Measurements from ENCODE around the gene DCX. TPM values are rescaled to one million over a fixed set of nuclear protein-coding genes. Genes with fewer than 3 reads are reported as not detected.

The DCX gene
- total and polyA plus RNA-seq, 4 donors, result 0.01 to 1.6 TPM; not detected in 2

GRCh38 chrX:111372086-111372485 lies 39.9 kb downstream of the DCX start:
- no peaks in the 10 kb centered on the region for H3K4me1 ChIP-seq (ENCODE audit: control insufficient read depth in 5 of 5, insufficient read depth in 5 of 5, low read length in 5 of 5)
- ATAC-seq (ENCODE audit: insufficient read depth, low FRiP score) (no peak), DNase-seq (no peak)
- no peaks in the 10 kb centered on the region for H3K9me3 ChIP-seq (ENCODE audit: control insufficient read depth in 4 of 4, insufficient read depth in 3 of 4, low read length in 3 of 4)
- H3K27me3 ChIP-seq (ENCODE audit: control insufficient read depth in 3 of 3, insufficient read depth in 3 of 3, low read length in 2 of 3), result peaks cover 0 to 35% (median 9%) of the 10 kb centered on the region in 3 donors
- no peak overlapping the region for H3K27ac ChIP-seq (ENCODE audit: low read depth in 1 of 2, low read length in 1 of 2)
- WGBS, 2 donors, result 48 to 70% methylated on average over 5 of the region's 5 CpGs
- TF ChIP-seq CTCF (IDR thresholded peaks at IDR 0.05; ENCODE audit: control extremely low read depth, extremely low read depth), result no peak
- H3K36me3 ChIP-seq (ENCODE audit: control insufficient read depth in 4 of 4, insufficient read depth in 4 of 4, low read length in 4 of 4), result no peaks in the 10 kb centered on the region
- no peak overlapping the region for H3K9ac ChIP-seq (ENCODE audit: insufficient read depth in 1 of 2, low read length in 2 of 2)
- H3K4me3 ChIP-seq, result no peak overlapping the region

GRCh38 chrX:111365770-111366325 lies 46.1 kb downstream of the DCX start:
- H3K36me3 ChIP-seq (ENCODE audit: control insufficient read depth in 4 of 4, insufficient read depth in 4 of 4, low read length in 4 of 4), result no peaks in the 10 kb centered on the region
- peaks cover 4 to 38% (median 8%) of the 10 kb centered on the region in 3 donors for H3K27me3 ChIP-seq (ENCODE audit: control insufficient read depth in 3 of 3, insufficient read depth in 3 of 3, low read length in 2 of 3)
- H3K9me3 ChIP-seq (ENCODE audit: control insufficient read depth in 4 of 4, insufficient read depth in 3 of 4, low read length in 3 of 4), result no peaks in the 10 kb centered on the region
- H3K9ac ChIP-seq (ENCODE audit: insufficient read depth in 1 of 2, low read length in 2 of 2), result no peak overlapping the region
- no peak overlapping the region for H3K4me3 ChIP-seq
- no peak overlapping the region for H3K27ac ChIP-seq (ENCODE audit: low read depth in 1 of 2, low read length in 1 of 2)
- H3K4me1 ChIP-seq (ENCODE audit: control insufficient read depth in 5 of 5, insufficient read depth in 5 of 5, low read length in 5 of 5), result no peaks in the 10 kb centered on the region
- ATAC-seq (ENCODE audit: insufficient read depth, low FRiP score) (no peak), DNase-seq (no peak)
- WGBS, 2 donors, result 92 to 93% methylated on average over 2 of the region's 2 CpGs
- TF ChIP-seq CTCF (IDR thresholded peaks at IDR 0.05; ENCODE audit: control extremely low read depth, extremely low read depth), result no peak

- Histone ChIP-seq H3K27ac (ENCODE audit: low read depth in 1 of 2, low read length in 1 of 2) (no peak overlapping the region), H3K9me3 (ENCODE audit: control insufficient read depth in 4 of 4, insufficient read depth in 3 of 4, low read length in 3 of 4) (no peaks in the 10 kb centered on the region), H3K4me1 (ENCODE audit: control insufficient read depth in 5 of 5, insufficient read depth in 5 of 5, low read length in 5 of 5) (no peaks in the 10 kb centered on the region), H3K36me3 (ENCODE audit: control insufficient read depth in 4 of 4, insufficient read depth in 4 of 4, low read length in 4 of 4) (no peaks in the 10 kb centered on the region), H3K27me3 (ENCODE audit: control insufficient read depth in 3 of 3, insufficient read depth in 3 of 3, low read length in 2 of 3) (peaks cover 4 to 30% (median 8%) of the 10 kb centered on the region in 3 donors), H3K9ac (ENCODE audit: insufficient read depth in 1 of 2, low read length in 2 of 2) (no peak overlapping the region), H3K4me3 (no peak overlapping the region)
- TF ChIP-seq CTCF (IDR thresholded peaks at IDR 0.05; ENCODE audit: control extremely low read depth, extremely low read depth), result no peak
- DNase-seq, result no peak
- no peak for ATAC-seq (ENCODE audit: insufficient read depth, low FRiP score)
- WGBS, 2 donors, result 82 to 89% methylated on average over 3 of the region's 3 CpGs
These were observed 48.3 kb downstream of the DCX start for GRCh38 chrX:111363741-111364140.

- TF ChIP-seq CTCF (IDR thresholded peaks at IDR 0.05; ENCODE audit: control extremely low read depth, extremely low read depth), result no peak
- ATAC-seq (ENCODE audit: insufficient read depth, low FRiP score) (no peak), DNase-seq (no peak)
- H3K4me3 ChIP-seq, result no peak overlapping the region
- WGBS, 2 donors, result 50 to 90% methylated on average over 1 of the region's 1 CpG
- H3K27me3 ChIP-seq (ENCODE audit: control insufficient read depth in 3 of 3, insufficient read depth in 3 of 3, low read length in 2 of 3), result peaks cover 4 to 14% (median 8%) of the 10 kb centered on the region in 3 donors
- H3K27ac ChIP-seq (ENCODE audit: low read depth in 1 of 2, low read length in 1 of 2), result no peak overlapping the region
- H3K4me1 ChIP-seq (ENCODE audit: control insufficient read depth in 5 of 5, insufficient read depth in 5 of 5, low read length in 5 of 5), result no peaks in the 10 kb centered on the region
- H3K9me3 ChIP-seq (ENCODE audit: control insufficient read depth in 4 of 4, insufficient read depth in 3 of 4, low read length in 3 of 4), result no peaks in the 10 kb centered on the region
- H3K36me3 ChIP-seq (ENCODE audit: control insufficient read depth in 4 of 4, insufficient read depth in 4 of 4, low read length in 4 of 4), result no peaks in the 10 kb centered on the region
- no peak overlapping the region for H3K9ac ChIP-seq (ENCODE audit: insufficient read depth in 1 of 2, low read length in 2 of 2)
These were observed 50.2 kb downstream of the DCX start for GRCh38 chrX:111361751-111362150.

Measured in lung (tissue), 12 donors.